Neural progenitor cell (in vitro differentiated cells): Measurements from ENCODE around the gene NCOR1. TPM values are rescaled to one million over a fixed set of nuclear protein-coding genes. Genes with fewer than 3 reads are reported as not detected.

ENCODE experiments used
- DNase-seq: peaks from one replicate; pipeline ENCODE4 v3.0.0-alpha.2; 2016; ENCODE audit warnings: low spot score
- H2AFZ ChIP-seq: fragments of 200-600 bp; sonication (generic); replicated peaks from 2 replicates; pipeline ENCODE4 v1.6.1; 2016; ENCODE audit warnings: antibody characterized with exemption
- H3F3A ChIP-seq: fragments of 200-600 bp; sonication (generic); 2 replicates; pipeline ENCODE4 v1.6.1; 2016; ENCODE audit warnings: antibody characterized with exemption, low read depth
- H3K27ac ChIP-seq: fragments of 200-600 bp; sonication (generic); 2 replicates; pipeline ENCODE4 v1.5.1; 2016; ENCODE audit warnings: mild to moderate bottlenecking
- H3K27me3 ChIP-seq: fragments of 200-600 bp; sonication (generic); 2 replicates; pipeline ENCODE4 v1.6.1; 2016; ENCODE audit warnings: mild to moderate bottlenecking, moderate library complexity
- H3K36me3 ChIP-seq: fragments of 200-600 bp; sonication (generic); 2 replicates; pipeline ENCODE4 v1.5.1; 2016
- H3K4me1 ChIP-seq: fragments of 200-600 bp; sonication (generic); 2 replicates; pipeline ENCODE4 v1.6.1; 2016; ENCODE audit warnings: mixed run types
- H3K4me2 ChIP-seq: fragments of 200-600 bp; sonication (generic); 2 replicates; pipeline ENCODE4 v1.6.1; 2016
- H3K4me3 ChIP-seq: fragments of 200-600 bp; sonication (generic); 2 replicates; pipeline ENCODE4 v1.5.1; 2016
- H3K79me2 ChIP-seq: fragments of 200-600 bp; sonication (generic); 2 replicates; pipeline ENCODE4 v1.6.1; 2016; ENCODE audit warnings: low read depth
- H3K9ac ChIP-seq: fragments of 200-600 bp; sonication (generic); 2 replicates; pipeline ENCODE4 v1.6.1; 2016
- H3K9me3 ChIP-seq: fragments of 200-600 bp; sonication (generic); 2 replicates; pipeline ENCODE4 v1.5.1; 2016; ENCODE audit warnings: low read depth
- H4K20me1 ChIP-seq: fragments of 200-600 bp; sonication (generic); 2 replicates; pipeline ENCODE4 v1.6.1; 2016; ENCODE audit warnings: low read depth
- H3K27ac Mint-ChIP-seq: 3 replicates; pipeline ENCODE4 v1.8.0; 2021; ENCODE audit warnings: mixed read lengths
- H3K27me3 Mint-ChIP-seq: 2 replicates; pipeline ENCODE4 v1.8.0; 2022; ENCODE audit warnings: low read depth, mild to moderate bottlenecking, inconsistent platforms, moderate library complexity, mixed read lengths; ENCODE audit not compliant: insufficient read depth
- H3K36me3 Mint-ChIP-seq: 3 replicates; pipeline ENCODE4 v1.8.0; 2021; ENCODE audit warnings: mixed read lengths
- H3K4me1 Mint-ChIP-seq: 3 replicates; pipeline ENCODE4 v1.8.0; 2021; ENCODE audit warnings: mixed read lengths
- H3K4me3 Mint-ChIP-seq: 3 replicates; pipeline ENCODE4 v1.8.0; 2021; ENCODE audit warnings: mild to moderate bottlenecking, moderate library complexity, mixed read lengths
- H3K9me3 Mint-ChIP-seq: 3 replicates; pipeline ENCODE4 v1.8.0; 2020; ENCODE audit warnings: mixed read lengths
- CTCF ChIP-seq: fragments of 200-600 bp; sonication (generic); IDR thresholded peaks from 2 replicates; pipeline ENCODE4 v1.5.1; 2017; ENCODE audit warnings: antibody characterized with exemption, mild to moderate bottlenecking
- EZH2 ChIP-seq: fragments of 200-600 bp; sonication (generic); IDR thresholded peaks from 2 replicates; pipeline ENCODE4 v1.6.1; 2017; ENCODE audit warnings: antibody characterized with exemption, mild to moderate bottlenecking, moderate library complexity
- EZH2phosphoT487 ChIP-seq: fragments of 200-600 bp; sonication (generic); IDR thresholded peaks from 2 replicates; pipeline ENCODE4 v1.6.1; 2017; ENCODE audit warnings: antibody characterized with exemption
- small RNA-seq: library from RNA; depleted of rRNA; stranded (forward); fragments of <200 nt; gene quantifications from one replicate; pipeline ENCODE3, GENCODE V24; 2015
- total RNA-seq: library from RNA; depleted of rRNA; stranded (reverse); fragments of >200 nt; gene quantifications from 2 replicates; pipeline ENCODE4 v1.2.3, GENCODE V29; 2015; ENCODE audit warnings: low replicate concordance

NCOR1 gene
- total RNA-seq, 1 donor from 2014 or later = 86.8 TPM

GRCh38 chr17:15996322-15996721 is 219.0 kb downstream of the NCOR1 start:
- no peak overlapping the region for H3K27ac Mint-ChIP-seq
- no peak for DNase-seq
- H3K9me3 Mint-ChIP-seq = no peaks in the 10 kb centered on the region
- Histone ChIP-seq H3K27me3 (no peaks in the 10 kb centered on the region), H3K4me3 (no peak overlapping the region), H3F3A (peaks cover 14% of the 10 kb centered on the region), H4K20me1 (peaks cover 13% of the 10 kb centered on the region), H3K79me2 (peaks cover 41% of the 10 kb centered on the region), H2AFZ (no peak overlapping the region), H3K9me3 (no peaks in the 10 kb centered on the region), H3K27ac (no peak overlapping the region), H3K4me2 (no peak overlapping the region), H3K9ac (no peak overlapping the region), H3K36me3 (peaks cover 6% of the 10 kb centered on the region), H3K4me1 (peaks cover 10% of the 10 kb centered on the region)
- H3K4me1 Mint-ChIP-seq = peaks cover 9% of the 10 kb centered on the region
- TF ChIP-seq CTCF = no peak
- H3K27me3 Mint-ChIP-seq = no peaks in the 10 kb centered on the region
- H3K4me3 Mint-ChIP-seq = no peak overlapping the region
- H3K36me3 Mint-ChIP-seq = peaks cover 9% of the 10 kb centered on the region

GRCh38 chr17:15981646-15982580 is 233.4 kb downstream of the NCOR1 start:
- peaks cover 47% of the 10 kb centered on the region for H3K36me3 Mint-ChIP-seq
- H3K9me3 Mint-ChIP-seq = peaks cover 3% of the 10 kb centered on the region
- H3K27ac Mint-ChIP-seq = no peak overlapping the region
- Histone ChIP-seq H3K9me3 (no peaks in the 10 kb centered on the region), H3K9ac (no peak overlapping the region), H3K4me1 (no peaks in the 10 kb centered on the region), H4K20me1 (no peaks in the 10 kb centered on the region), H3K4me2 (no peak overlapping the region), H3K36me3 (peaks cover 10% of the 10 kb centered on the region), H3K4me3 (no peak overlapping the region), H3F3A (peaks cover 1% of the 10 kb centered on the region), H3K27me3 (no peaks in the 10 kb centered on the region), H3K79me2 (no peaks in the 10 kb centered on the region), H2AFZ (no peak overlapping the region), H3K27ac (no peak overlapping the region)
- TF ChIP-seq CTCF = no peak
- TF ChIP-seq EZH2phosphoT487 = no peak
- TF ChIP-seq EZH2 = no peak
- peaks cover 4% of the 10 kb centered on the region for H3K4me1 Mint-ChIP-seq
- no peak overlapping the region for H3K4me3 Mint-ChIP-seq
- H3K27me3 Mint-ChIP-seq = no peaks in the 10 kb centered on the region
- no peak for DNase-seq

- Histone ChIP-seq H3K27me3 (no peaks in the 10 kb centered on the region), H4K20me1 (no peaks in the 10 kb centered on the region), H3K9ac (no peak overlapping the region), H3K36me3 (peaks cover 4% of the 10 kb centered on the region), H2AFZ (no peak overlapping the region), H3K4me1 (no peaks in the 10 kb centered on the region), H3K9me3 (no peaks in the 10 kb centered on the region), H3K4me2 (no peak overlapping the region), H3K4me3 (no peak overlapping the region), H3F3A (peaks cover 5% of the 10 kb centered on the region), H3K79me2 (no peaks in the 10 kb centered on the region), H3K27ac (no peak overlapping the region)
- no peak for TF ChIP-seq CTCF
- no peak for TF ChIP-seq EZH2phosphoT487
- no peak for TF ChIP-seq EZH2
- H3K4me1 Mint-ChIP-seq = peaks cover 4% of the 10 kb centered on the region
- no peak overlapping the region for H3K4me3 Mint-ChIP-seq
- H3K27ac Mint-ChIP-seq = no peak overlapping the region
- H3K27me3 Mint-ChIP-seq = no peaks in the 10 kb centered on the region
- H3K9me3 Mint-ChIP-seq = peaks cover 3% of the 10 kb centered on the region
- H3K36me3 Mint-ChIP-seq = peaks cover 44% of the 10 kb centered on the region
- no peak for DNase-seq
These were observed 234.1 kb downstream of the NCOR1 start for GRCh38 chr17:15981208-15981607.

Small RNA genes lying within 50 kb of the gene (small RNA-seq; reads per million reads assigned to genes)
- not detected for gene RNU6-314P
- gene RNU6-862P = not detected

Other genes with a start within 250 kb of the NCOR1 start
- 36.2 and 43.9 TPM in 2 replicates for gene ZSWIM7, start 215.8 kb downstream of the NCOR1 start, total RNA-seq
- 47.1 and 52.9 TPM in 2 replicates for gene TTC19, start 215.7 kb downstream of the NCOR1 start, total RNA-seq
- gene PIGL, start 1.7 kb upstream of the NCOR1 start, total RNA-seq = 42.0 and 57.0 TPM in 2 replicates
- gene CENPV, start 137.9 kb upstream of the NCOR1 start, total RNA-seq = 220 and 338 TPM in 2 replicates
- 1,249 and 1,476 TPM in 2 replicates for gene UBB, start 165.6 kb upstream of the NCOR1 start, total RNA-seq
- 0.49 and 0.53 TPM in 2 replicates for gene TRPV2, start 200.0 kb upstream of the NCOR1 start, total RNA-seq